DOHH2 (cell line): Measurements from ENCODE around the gene R3HDM4.

Source experiments
- H3F3A ChIP-seq: fragments of 200-600 bp; sonication (generic), shearing (Covaris generic); 2 replicates; pipeline ENCODE4 v1.6.0; 2016; ENCODE audit warnings: antibody characterized with exemption, mild to moderate bottlenecking; ENCODE audit not compliant: control insufficient read depth, insufficient read depth
- H3K27ac ChIP-seq: fragments of 200-600 bp; sonication (generic); 2 replicates; pipeline ENCODE4 v1.5.1; 2014; ENCODE audit warnings: low read depth, mild to moderate bottlenecking, low read length, moderate library complexity
- H3K27me3 ChIP-seq: fragments of 200-600 bp; sonication (generic); 2 replicates; pipeline ENCODE4 v1.6.1; 2014; ENCODE audit warnings: mild to moderate bottlenecking, low read length, mixed read lengths; ENCODE audit not compliant: control insufficient read depth
- H3K36me3 ChIP-seq: fragments of 200-600 bp; sonication (generic); 2 replicates; pipeline ENCODE4 v1.6.1; 2014; ENCODE audit warnings: mild to moderate bottlenecking, low read length, moderate library complexity, mixed read lengths; ENCODE audit not compliant: control insufficient read depth
- H3K4me1 ChIP-seq: fragments of 200-600 bp; sonication (generic); 2 replicates; pipeline ENCODE4 v1.6.1; 2014; ENCODE audit warnings: mild to moderate bottlenecking, low read length, mixed read lengths; ENCODE audit not compliant: control insufficient read depth
- H3K4me2 ChIP-seq: fragments of 200-600 bp; sonication (generic); 2 replicates; pipeline ENCODE4 v1.6.0; 2014; ENCODE audit warnings: mild to moderate bottlenecking, low read length, moderate library complexity
- H3K4me3 ChIP-seq: fragments of 200-600 bp; sonication (generic); 2 replicates; pipeline ENCODE4 v1.5.1; 2014; ENCODE audit warnings: mild to moderate bottlenecking, low read length, mixed read lengths
- H3K79me2 ChIP-seq: fragments of 200-600 bp; sonication (generic); 2 replicates; pipeline ENCODE4 v1.6.1; 2014; ENCODE audit warnings: mild to moderate bottlenecking, low read length, mixed read lengths; ENCODE audit not compliant: control insufficient read depth
- H3K9me2 ChIP-seq: fragments of 200-600 bp; sonication (generic); replicated peaks from 2 replicates; pipeline ENCODE4 v1.6.1; 2014; ENCODE audit warnings: mild to moderate bottlenecking, low read length, mixed read lengths; ENCODE audit not compliant: control insufficient read depth
- H3K9me3 ChIP-seq: fragments of 200-600 bp; sonication (generic); 2 replicates; pipeline ENCODE4 v1.6.1; 2014; ENCODE audit warnings: antibody characterized with exemption, low read length, mixed read lengths; ENCODE audit not compliant: control insufficient read depth, insufficient read depth
- H4K20me1 ChIP-seq: fragments of 200-600 bp; sonication (generic); 2 replicates; pipeline ENCODE4 v1.6.0; 2014; ENCODE audit warnings: low read depth, mild to moderate bottlenecking, antibody characterized with exemption, low read length, moderate library complexity; ENCODE audit not compliant: control insufficient read depth, insufficient read depth
- EZH2phosphoT487 ChIP-seq: fragments of 200-600 bp; sonication (generic); IDR thresholded peaks from 2 replicates; pipeline ENCODE4 v1.6.1; 2017; ENCODE audit warnings: borderline replicate concordance, mild to moderate bottlenecking, antibody characterized with exemption, low read length, moderate library complexity, mixed read lengths
- TF ChIP-seq, protein P1 (sequence below): fragments of 200-600 bp; sonication (generic); IDR thresholded peaks from one replicate; pipeline ENCODE4 v1.5.1; 2014; ENCODE audit warnings: antibody characterized with exemption, mild to moderate bottlenecking, low read depth, low read length; ENCODE audit not compliant: poor library complexity, severe bottlenecking

Gene R3HDM4

DNA sequence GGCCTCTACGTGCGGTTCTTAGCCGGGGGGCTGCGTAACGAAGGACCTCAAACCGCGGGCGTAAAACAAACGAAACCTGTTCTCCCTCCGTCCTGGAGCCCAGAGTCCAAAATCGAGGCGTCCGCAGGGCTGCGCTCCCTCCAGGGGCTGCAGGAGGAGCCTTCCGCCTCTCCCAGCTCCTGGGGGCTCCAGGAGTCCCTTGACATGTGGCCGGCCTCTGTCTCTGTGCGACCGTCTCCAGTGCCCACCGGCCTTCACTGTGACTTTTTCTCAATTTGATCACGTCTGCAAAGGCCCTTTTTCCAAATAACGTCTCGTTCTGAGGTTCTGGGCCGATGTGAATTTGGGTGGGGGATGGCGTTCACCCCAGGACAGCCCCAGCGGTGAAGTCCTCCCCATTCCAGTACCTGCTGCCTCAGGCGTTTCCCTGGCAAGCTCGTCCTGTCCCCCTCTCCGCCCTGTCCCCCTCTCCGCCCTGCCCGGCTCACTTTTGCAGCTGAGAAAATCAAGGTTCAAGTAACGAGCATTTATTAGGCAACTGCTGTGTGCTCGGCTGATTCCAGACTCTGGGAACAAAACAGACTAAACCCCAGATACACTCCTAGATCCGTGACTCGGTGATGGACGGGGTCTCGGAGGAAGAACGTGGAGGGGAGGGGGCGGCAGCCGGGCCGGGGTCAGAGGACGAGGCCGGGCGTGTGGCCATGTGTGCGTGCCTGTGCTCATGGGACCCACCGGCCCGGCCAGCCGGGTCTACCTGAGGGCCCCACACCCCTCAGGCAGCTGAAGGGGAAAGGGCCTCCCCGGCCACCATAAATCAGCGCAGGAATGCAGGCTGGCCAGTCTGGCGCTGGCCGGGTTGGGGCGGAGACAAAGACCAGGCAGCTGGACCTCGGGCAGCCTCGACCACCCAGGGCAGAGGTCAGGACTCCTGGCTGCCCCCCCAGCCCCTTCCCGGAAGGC lies 43.1 kb upstream of the R3HDM4 start:
- Histone ChIP-seq H3K27me3 (peaks cover 38% of the 10 kb centered on the region), H3K9me2 (no peaks in the 10 kb centered on the region), H3K9me3 (no peaks in the 10 kb centered on the region), H3K4me2 (no peak overlapping the region), H3K36me3 (no peaks in the 10 kb centered on the region), H3K4me3 (no peak overlapping the region), H3K27ac (no peak overlapping the region), H3K79me2 (no peaks in the 10 kb centered on the region), H4K20me1 (no peaks in the 10 kb centered on the region; the same call in 1 of the 2 replicates), H3K4me1 (peaks cover 25% of the 10 kb centered on the region), H3F3A (no peaks in the 10 kb centered on the region)
- TF ChIP-seq, protein P1, sequence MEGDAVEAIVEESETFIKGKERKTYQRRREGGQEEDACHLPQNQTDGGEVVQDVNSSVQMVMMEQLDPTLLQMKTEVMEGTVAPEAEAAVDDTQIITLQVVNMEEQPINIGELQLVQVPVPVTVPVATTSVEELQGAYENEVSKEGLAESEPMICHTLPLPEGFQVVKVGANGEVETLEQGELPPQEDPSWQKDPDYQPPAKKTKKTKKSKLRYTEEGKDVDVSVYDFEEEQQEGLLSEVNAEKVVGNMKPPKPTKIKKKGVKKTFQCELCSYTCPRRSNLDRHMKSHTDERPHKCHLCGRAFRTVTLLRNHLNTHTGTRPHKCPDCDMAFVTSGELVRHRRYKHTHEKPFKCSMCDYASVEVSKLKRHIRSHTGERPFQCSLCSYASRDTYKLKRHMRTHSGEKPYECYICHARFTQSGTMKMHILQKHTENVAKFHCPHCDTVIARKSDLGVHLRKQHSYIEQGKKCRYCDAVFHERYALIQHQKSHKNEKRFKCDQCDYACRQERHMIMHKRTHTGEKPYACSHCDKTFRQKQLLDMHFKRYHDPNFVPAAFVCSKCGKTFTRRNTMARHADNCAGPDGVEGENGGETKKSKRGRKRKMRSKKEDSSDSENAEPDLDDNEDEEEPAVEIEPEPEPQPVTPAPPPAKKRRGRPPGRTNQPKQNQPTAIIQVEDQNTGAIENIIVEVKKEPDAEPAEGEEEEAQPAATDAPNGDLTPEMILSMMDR: no peak
- TF ChIP-seq EZH2phosphoT487: no peak

DNA sequence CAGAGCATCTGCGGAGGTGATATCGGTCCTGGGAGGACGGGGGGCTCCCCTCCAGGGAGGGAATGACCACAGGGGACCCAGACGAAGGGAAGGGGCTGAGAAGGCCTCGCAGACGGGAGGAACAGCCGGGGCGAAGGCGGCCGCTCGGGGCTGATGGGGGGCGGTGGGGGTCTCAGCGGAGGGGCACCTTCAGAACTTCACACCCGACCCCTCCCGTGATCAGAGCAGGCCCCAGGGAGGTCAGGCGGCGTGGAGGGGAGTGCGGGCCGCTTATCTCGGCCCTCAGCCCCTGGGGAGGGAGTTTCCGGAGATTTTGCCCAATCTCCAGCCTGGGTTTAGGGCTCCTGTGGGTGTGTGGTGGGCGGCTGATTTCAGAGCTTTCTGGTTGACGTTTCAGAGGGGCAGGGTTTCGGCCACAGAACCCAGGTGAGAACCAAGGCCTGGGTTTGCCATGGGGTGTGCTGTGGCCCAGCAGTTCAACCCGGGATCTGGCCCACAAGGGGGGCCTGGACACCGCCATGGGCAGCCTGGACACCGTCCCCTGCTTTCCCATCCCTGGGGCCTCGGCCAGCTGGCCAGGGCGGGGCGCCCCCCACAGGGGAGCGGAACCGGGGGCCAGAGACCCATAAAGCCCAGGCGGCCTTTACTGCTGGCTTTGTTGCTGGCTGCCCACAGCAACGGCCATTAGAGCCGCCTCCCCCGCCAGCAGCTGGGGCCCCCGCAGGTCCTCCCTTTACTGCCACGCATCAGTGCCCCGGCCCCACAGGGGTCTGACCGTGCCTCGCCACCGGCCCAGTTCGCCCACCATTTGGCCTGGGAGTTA lies 41.9 kb upstream of the R3HDM4 start:
- H3K79me2 ChIP-seq: no peaks in the 10 kb centered on the region

DNA sequence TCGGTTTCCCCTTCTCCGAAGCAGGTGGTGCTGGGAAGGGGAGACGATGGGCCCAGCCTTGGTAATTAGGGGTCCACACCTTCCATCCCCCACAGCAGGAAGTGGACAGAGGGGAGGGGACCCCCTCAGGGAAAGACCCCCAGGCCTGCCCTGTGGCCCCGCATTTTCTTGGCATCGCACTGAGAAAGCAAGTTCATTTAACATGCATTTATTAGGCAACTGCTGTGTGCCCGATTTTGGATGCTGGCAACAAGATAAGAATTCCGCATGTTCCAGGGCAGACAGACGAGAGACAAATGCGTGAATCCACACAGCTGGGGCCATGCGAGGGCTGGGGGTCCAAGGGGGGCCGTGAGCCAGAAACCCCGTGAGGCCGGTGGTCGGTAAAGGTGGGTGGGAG lies 41.3 kb upstream of the R3HDM4 start:
- no peak for TF ChIP-seq EZH2phosphoT487
- TF ChIP-seq, protein P1: no peak
- no peaks in the 10 kb centered on the region; the same call in 1 of the 2 replicates for H4K20me1 ChIP-seq
- H3K9me3 ChIP-seq: no peaks in the 10 kb centered on the region
- H3K79me2 ChIP-seq: no peaks in the 10 kb centered on the region
- no peak overlapping the region for H3K4me2 ChIP-seq
- H3F3A ChIP-seq: no peaks in the 10 kb centered on the region
- H3K27ac ChIP-seq: no peak overlapping the region
- H3K4me3 ChIP-seq: no peak overlapping the region
- H3K36me3 ChIP-seq: no peaks in the 10 kb centered on the region
- H3K9me2 ChIP-seq: no peaks in the 10 kb centered on the region
- peaks cover 31% of the 10 kb centered on the region for H3K4me1 ChIP-seq
- H3K27me3 ChIP-seq: peaks cover 53% of the 10 kb centered on the region

More for the DNA sequence above, 41.9 kb upstream of the R3HDM4 start:
- no peaks in the 10 kb centered on the region for H3F3A ChIP-seq
- TF ChIP-seq EZH2phosphoT487: no peak
- TF ChIP-seq, protein P1: no peak
- H3K4me1 ChIP-seq: peaks cover 25% of the 10 kb centered on the region
- no peaks in the 10 kb centered on the region for H3K9me2 ChIP-seq
- H3K27ac ChIP-seq: no peak overlapping the region
- H3K4me2 ChIP-seq: no peak overlapping the region
- peaks cover 47% of the 10 kb centered on the region for H3K27me3 ChIP-seq
- no peaks in the 10 kb centered on the region; the same call in 1 of the 2 replicates for H4K20me1 ChIP-seq
- no peaks in the 10 kb centered on the region for H3K36me3 ChIP-seq
- no peaks in the 10 kb centered on the region for H3K9me3 ChIP-seq
- H3K4me3 ChIP-seq: no peak overlapping the region
